GM12873 (cell line): ENCODE measurements around the gene AMMECR1L.

Experiments
- CTCF ChIP-seq: IDR thresholded peaks from 2 replicates; pipeline ENCODE4 v1.5.1; 2012; ENCODE audit warnings: low read depth, mild to moderate bottlenecking, moderate library complexity, low read length, control low read depth; ENCODE audit not compliant: insufficient read depth; ENCODE audit errors: missing control alignments

AMMECR1L gene

GRCh38 chr2:127841466-127842178, 44.1 kb downstream of the AMMECR1L start:
- TF ChIP-seq CTCF, result no peak

- TF ChIP-seq CTCF, result no peak
Observed at GRCh38 chr2:127840893-127841292, 44.9 kb downstream of the AMMECR1L start.

- no peak for TF ChIP-seq CTCF
Observed at GRCh38 chr2:127834951-127835350, 50.8 kb downstream of the AMMECR1L start.

- no peak for TF ChIP-seq CTCF
Observed at GRCh38 chr2:127829845-127830246, 55.9 kb downstream of the AMMECR1L start.

- no peak for TF ChIP-seq CTCF
Observed at GRCh38 chr2:127826047-127826446, 59.7 kb downstream of the AMMECR1L start.

GRCh38 chr2:127820080-127820668, 65.6 kb downstream of the AMMECR1L start:
- no peak for TF ChIP-seq CTCF

- no peak for TF ChIP-seq CTCF
Observed at GRCh38 chr2:127818794-127819425, 66.8 kb downstream of the AMMECR1L start.
